CD4-positive, alpha-beta T cell (primary cell): ENCODE measurements around the gene SKOR1. TPM values are rescaled to one million over a fixed set of nuclear protein-coding genes. Genes with fewer than 3 reads are reported as not detected.

Source experiments
- ATAC-seq: fragments of 200-7000 bp; cut with Tn5 transposase; one replicate; pipeline ENCODE4 v1.10.0; 2022; ENCODE audit warnings: mild to moderate bottlenecking; ENCODE audit not compliant: poor library complexity
- CTCF ChIA-PET: fragments of 350-600 bp; sonication (Branson Sonifier 250); formaldehyde crosslinking; loops from one replicate; lab custom pipeline; 2021; ENCODE audit warnings: antibody characterized with exemption, inconsistent platforms; lab: Charles Lee
- POLR2A ChIA-PET: fragments of 350-600 bp; sonication (Branson Sonifier 250); formaldehyde crosslinking; loops from one replicate; lab custom pipeline; 2021; ENCODE audit warnings: antibody characterized with exemption, inconsistent platforms; lab: Charles Lee
- DNase-seq, 14 experiments: peaks; one replicate each; pipeline ENCODE4 v3.0.0-alpha.2; 2013 to 2020; ENCODE audit warnings: mixed read lengths in 2 of 14
- H3K27ac ChIP-seq, 2 donors: one replicate each; pipeline versions ENCODE4 v1.5.1 to v1.7.0; 2013; ENCODE audit warnings: low read length in 2 of 2, low read depth in 1 of 2, mild to moderate bottlenecking in 1 of 2
- H3K27me3 ChIP-seq, 2 experiments: 1 replicate in 1 of 2; 2 replicates in 1 of 2; pipeline versions ENCODE4 v1.6.1 to v1.7.0; 2013; ENCODE audit warnings: low read length in 2 of 2, control low read depth in 1 of 2, mild to moderate bottlenecking in 1 of 2, moderate library complexity in 1 of 2; ENCODE audit not compliant: insufficient read depth in 2 of 2, control insufficient read depth in 1 of 2
- H3K36me3 ChIP-seq: one replicate; pipeline ENCODE4 v1.6.1; 2013; ENCODE audit warnings: low read length, control low read depth; ENCODE audit not compliant: insufficient read depth
- H3K4me1 ChIP-seq: one replicate; pipeline ENCODE4 v1.6.1; 2013; ENCODE audit warnings: low read length, control low read depth; ENCODE audit not compliant: insufficient read depth
- H3K4me3 ChIP-seq: one replicate; pipeline ENCODE4 v1.5.1; 2013; ENCODE audit warnings: mild to moderate bottlenecking, low read length, moderate library complexity
- H3K9me3 ChIP-seq, 2 experiments: 1 replicate in 1 of 2; 2 replicates in 1 of 2; pipeline versions ENCODE4 v1.6.1 to v1.7.0; 2013; ENCODE audit warnings: low read length in 2 of 2, mild to moderate bottlenecking in 2 of 2, control low read depth in 1 of 2, moderate library complexity in 1 of 2; ENCODE audit not compliant: control insufficient read depth in 1 of 2, insufficient read depth in 1 of 2
- H3K27ac Mint-ChIP-seq: one replicate; pipeline ENCODE4 v1.8.0; 2020; ENCODE audit warnings: mixed read lengths
- H3K27me3 Mint-ChIP-seq: one replicate; pipeline ENCODE4 v1.8.0; 2021; ENCODE audit warnings: mixed read lengths
- H3K36me3 Mint-ChIP-seq: one replicate; pipeline ENCODE4 v1.8.0; 2021; ENCODE audit warnings: low read depth, mixed read lengths
- H3K4me1 Mint-ChIP-seq: one replicate; pipeline ENCODE4 v1.8.0; 2021; ENCODE audit warnings: low read depth, mixed read lengths
- H3K4me3 Mint-ChIP-seq: one replicate; pipeline ENCODE4 v1.8.0; 2020; ENCODE audit warnings: mild to moderate bottlenecking, mixed read lengths
- H3K9me3 Mint-ChIP-seq: one replicate; pipeline ENCODE4 v1.8.0; 2020; ENCODE audit warnings: mixed read lengths
- intact Hi-C, 2 experiments: fragments of 100-400 bp; cut with DNase I in 1 of 2; cut with micrococcal nuclease in 1 of 2; formaldehyde crosslinking; loops; one replicate each; pipeline versions ENCODE4 v1.15.1 to v1.9.0; 2023 to 2025; cut with DNase I, micrococcal nuclease
- total RNA-seq, 174 experiments: library from RNA in 2 of 174; stranded (reverse) in 2 of 174; gene quantifications; one replicate each; pipeline ENCODE4 v1.2.3 and lab custom pipeline; 2021 to 2026
- TF ChIP-seq, protein P1 (sequence below): fragments of 200-600 bp; IDR thresholded peaks from one replicate; pipeline ENCODE4 v1.8.0; 2022; ENCODE audit warnings: antibody characterized with exemption, mild to moderate bottlenecking

Gene SKOR1
- total RNA-seq, 2 experiments from 2014 or later: 1.8 to 2.2 TPM

DNA sequence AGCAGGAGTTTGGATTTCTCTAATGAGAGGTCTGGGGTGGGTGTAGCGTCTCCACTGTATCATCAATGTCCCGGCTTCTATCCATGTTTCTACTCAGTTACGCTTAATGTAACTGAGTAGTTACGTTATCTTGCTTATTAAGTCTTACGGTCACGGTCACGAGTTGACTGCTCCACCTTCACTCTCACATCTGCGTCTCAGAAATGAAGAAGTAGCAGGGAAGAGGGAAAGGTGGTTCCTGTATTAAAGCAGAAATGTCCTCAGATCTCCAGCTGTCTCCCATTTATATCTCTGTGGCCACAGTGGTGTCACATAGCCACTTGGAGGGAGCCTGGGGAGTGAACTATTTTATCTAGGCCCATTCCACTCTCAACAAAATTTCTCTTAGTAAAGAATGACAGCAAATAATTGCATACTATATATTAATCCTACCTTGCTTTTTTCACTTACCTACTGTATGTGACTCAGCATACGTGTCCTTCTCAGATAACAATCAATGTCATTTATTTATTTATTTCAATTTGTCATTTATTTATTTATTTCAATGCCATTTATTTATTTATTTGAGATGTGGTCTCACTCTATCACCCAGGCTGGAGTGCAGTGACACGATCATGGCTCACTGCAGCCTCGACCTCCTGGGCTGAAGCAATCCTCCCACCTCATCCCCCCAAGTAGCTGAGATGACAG lies 54.3 kb downstream of the SKOR1 start:
- ATAC-seq (no peak), DNase-seq (peak in 3 of 14 experiments; percentile 13 to 42 (median 31))
- peaks cover 14% of the 10 kb centered on the region for H3K4me1 Mint-ChIP-seq
- CTCF ChIA-PET: no interaction called here
- H3K9me3 Mint-ChIP-seq: no peaks in the 10 kb centered on the region
- intact Hi-C loops: no loop called here
- POLR2A ChIA-PET: no interaction called here
- TF ChIP-seq, protein P1, sequence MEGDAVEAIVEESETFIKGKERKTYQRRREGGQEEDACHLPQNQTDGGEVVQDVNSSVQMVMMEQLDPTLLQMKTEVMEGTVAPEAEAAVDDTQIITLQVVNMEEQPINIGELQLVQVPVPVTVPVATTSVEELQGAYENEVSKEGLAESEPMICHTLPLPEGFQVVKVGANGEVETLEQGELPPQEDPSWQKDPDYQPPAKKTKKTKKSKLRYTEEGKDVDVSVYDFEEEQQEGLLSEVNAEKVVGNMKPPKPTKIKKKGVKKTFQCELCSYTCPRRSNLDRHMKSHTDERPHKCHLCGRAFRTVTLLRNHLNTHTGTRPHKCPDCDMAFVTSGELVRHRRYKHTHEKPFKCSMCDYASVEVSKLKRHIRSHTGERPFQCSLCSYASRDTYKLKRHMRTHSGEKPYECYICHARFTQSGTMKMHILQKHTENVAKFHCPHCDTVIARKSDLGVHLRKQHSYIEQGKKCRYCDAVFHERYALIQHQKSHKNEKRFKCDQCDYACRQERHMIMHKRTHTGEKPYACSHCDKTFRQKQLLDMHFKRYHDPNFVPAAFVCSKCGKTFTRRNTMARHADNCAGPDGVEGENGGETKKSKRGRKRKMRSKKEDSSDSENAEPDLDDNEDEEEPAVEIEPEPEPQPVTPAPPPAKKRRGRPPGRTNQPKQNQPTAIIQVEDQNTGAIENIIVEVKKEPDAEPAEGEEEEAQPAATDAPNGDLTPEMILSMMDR: no peak
- no peak overlapping the region for H3K27ac Mint-ChIP-seq
- H3K4me3 ChIP-seq: no peak overlapping the region
- no peaks in the 10 kb centered on the region for H3K9me3 ChIP-seq
- peaks cover 3% of the 10 kb centered on the region for H3K27me3 Mint-ChIP-seq
- peaks cover 7% of the 10 kb centered on the region for H3K4me1 ChIP-seq
- no peaks in the 10 kb centered on the region for H3K36me3 ChIP-seq
- peaks cover 0 to 5% of the 10 kb centered on the region in 2 experiments for H3K27me3 ChIP-seq
- H3K4me3 Mint-ChIP-seq: no peak overlapping the region
- H3K36me3 Mint-ChIP-seq: no peaks in the 10 kb centered on the region
- H3K27ac ChIP-seq: no peak overlapping the region

DNA sequence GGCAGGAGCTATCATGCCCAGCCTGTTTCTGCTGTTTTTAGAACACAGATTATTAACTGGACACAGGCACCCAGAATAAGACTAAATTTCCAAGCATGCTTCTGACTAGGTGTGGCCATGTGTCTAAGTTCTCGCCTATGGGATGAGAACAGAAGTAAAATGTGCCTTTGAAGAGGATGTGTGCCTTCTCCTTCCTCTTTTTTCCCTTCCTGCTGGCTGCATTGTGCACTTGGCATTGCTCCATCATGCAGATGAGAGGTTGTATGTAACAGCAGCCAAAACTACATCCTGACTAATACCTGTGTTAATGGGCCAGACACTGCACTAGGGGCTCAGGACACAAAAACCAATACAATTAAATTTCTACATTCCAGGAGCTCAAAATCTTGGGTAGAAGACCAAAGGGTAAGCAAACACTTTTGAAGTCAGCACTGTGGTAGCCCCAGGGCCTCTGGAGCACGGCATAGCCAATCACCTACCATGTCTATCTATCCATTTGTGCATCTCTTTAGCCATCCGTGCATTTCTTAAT lies 55.4 kb downstream of the SKOR1 start:
- H3K4me3 ChIP-seq: no peak overlapping the region
- H3K4me1 Mint-ChIP-seq: peaks cover 14% of the 10 kb centered on the region
- DNase-seq: peak in 3 of 14 experiments; percentile 2 to 39 (median 36)
- TF ChIP-seq, protein P1: no peak
- H3K9me3 ChIP-seq: no peaks in the 10 kb centered on the region
- peaks cover 10% of the 10 kb centered on the region for H3K27me3 Mint-ChIP-seq
- no peak overlapping the region for H3K27ac Mint-ChIP-seq
- POLR2A ChIA-PET: no interaction called here
- H3K27me3 ChIP-seq: peaks cover 0 to 10% of the 10 kb centered on the region in 2 experiments
- peaks cover 10% of the 10 kb centered on the region for H3K4me1 ChIP-seq
- H3K36me3 Mint-ChIP-seq: no peaks in the 10 kb centered on the region
- CTCF ChIA-PET: no interaction called here
- intact Hi-C loops: no loop called here
- no peaks in the 10 kb centered on the region for H3K36me3 ChIP-seq
- no peak overlapping the region for H3K27ac ChIP-seq
- ATAC-seq: no peak
- H3K9me3 Mint-ChIP-seq: no peaks in the 10 kb centered on the region
- no peak overlapping the region for H3K4me3 Mint-ChIP-seq

DNA sequence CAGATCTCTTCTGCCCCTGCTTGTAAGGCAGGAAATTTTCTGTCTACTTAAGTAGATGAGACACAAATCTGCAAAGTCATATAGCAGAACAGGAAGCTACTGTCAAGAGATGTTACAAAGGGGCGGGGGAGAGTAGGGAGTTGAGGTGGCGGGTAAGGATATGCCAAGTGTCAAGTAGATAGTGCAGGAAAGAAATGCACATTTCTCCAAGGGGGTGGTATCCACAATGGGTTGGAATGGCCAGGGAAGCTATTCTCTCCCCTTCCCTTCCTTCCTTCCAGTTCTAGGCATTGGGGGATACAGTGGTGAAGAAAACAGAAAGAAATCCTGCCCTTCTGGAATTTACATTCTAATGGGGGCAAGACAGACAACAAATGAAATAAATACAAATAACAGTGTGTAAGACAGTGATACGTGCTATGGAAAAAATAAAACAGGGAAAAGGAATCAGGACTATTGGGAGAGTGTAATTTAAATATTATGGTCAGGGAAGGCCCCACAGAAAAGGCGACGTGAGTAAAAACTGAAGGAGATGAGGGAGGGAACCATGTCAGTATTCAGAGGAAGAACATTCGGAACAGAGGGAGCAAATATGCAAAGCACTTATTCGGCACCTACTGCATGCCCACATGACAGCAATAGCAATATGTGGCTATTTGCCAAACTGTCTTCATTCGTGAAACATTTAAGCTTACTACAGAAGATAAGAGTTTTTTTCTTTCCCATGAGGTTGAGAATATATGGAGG lies 57.4 kb downstream of the SKOR1 start:
- Histone ChIP-seq H3K36me3 (no peaks in the 10 kb centered on the region), H3K27ac (no peak overlapping the region), H3K9me3 (no peaks in the 10 kb centered on the region), H3K4me3 (no peak overlapping the region), H3K27me3 (peaks cover 0 to 10% of the 10 kb centered on the region in 2 experiments), H3K4me1 (peaks cover 10% of the 10 kb centered on the region)
- intact Hi-C loops: no loop called here
- no peaks in the 10 kb centered on the region for H3K36me3 Mint-ChIP-seq
- ChIA-PET POLR2A (interaction anchor here (0.6 kb wide), 1 partner anchor 232 kb away, joined by 3 read pairs; no protein-coding TSS in a partner anchor), CTCF (interaction anchor here (0.6 kb wide), 1 partner anchor 17 kb away, joined by 3 read pairs; no protein-coding TSS in a partner anchor)
- DNase-seq (peak in 4 of 14 experiments; percentile 4 to 51 (median 39)), ATAC-seq (peak; percentile 59)
- H3K27ac Mint-ChIP-seq: no peak overlapping the region
- peaks cover 12% of the 10 kb centered on the region for H3K27me3 Mint-ChIP-seq
- H3K4me3 Mint-ChIP-seq: peak overlapping the region; percentile 43
- no peaks in the 10 kb centered on the region for H3K9me3 Mint-ChIP-seq
- TF ChIP-seq, protein P1: no peak
- peaks cover 14% of the 10 kb centered on the region for H3K4me1 Mint-ChIP-seq
